ENCODE data around the gene SP110.

SP110 gene

GRCh38 chr2:230184727-230185578 lies 34.8 kb downstream of the SP110 start:
- no peak for TF ChIP-seq CTCF (IDR thresholded peaks at IDR 0.05)
- no peak overlapping the region for H3K4me3 ChIP-seq
- no peak for DNase-seq (ENCODE audit: low spot score)
- H3K27ac ChIP-seq: no peak overlapping the region

GRCh38 chr2:230181195-230181594 lies 38.6 kb downstream of the SP110 start:
- Histone ChIP-seq H3K4me3 (no peak overlapping the region), H3K27ac (no peak overlapping the region)
- DNase-seq (ENCODE audit: low spot score): no peak
- no peak for TF ChIP-seq CTCF (IDR thresholded peaks at IDR 0.05)

- no peak overlapping the region for H3K4me3 ChIP-seq
- no peak for TF ChIP-seq CTCF (IDR thresholded peaks at IDR 0.05)
- no peak for DNase-seq (ENCODE audit: low spot score)
- no peak overlapping the region for H3K27ac ChIP-seq
Measured at GRCh38 chr2:230179907-230180306, 39.9 kb downstream of the SP110 start.

- TF ChIP-seq CTCF (IDR thresholded peaks at IDR 0.05): no peak
- Histone ChIP-seq H3K4me3 (no peak overlapping the region), H3K27ac (no peak overlapping the region)
- no peak for DNase-seq (ENCODE audit: low spot score)
Measured at GRCh38 chr2:230178546-230179485, 41.0 kb downstream of the SP110 start.

- H3K27ac ChIP-seq: no peak overlapping the region
- no peak for TF ChIP-seq CTCF (IDR thresholded peaks at IDR 0.05)
Measured at GRCh38 chr2:230176996-230177395, 42.8 kb downstream of the SP110 start.

GRCh38 chr2:230174466-230174865 lies 45.3 kb downstream of the SP110 start:
- Histone ChIP-seq H3K27ac (no peak overlapping the region), H3K4me3 (no peak overlapping the region)
- TF ChIP-seq CTCF (IDR thresholded peaks at IDR 0.05): no peak
- DNase-seq (ENCODE audit: low spot score): no peak

More at GRCh38 chr2:230176996-230177395, 42.8 kb downstream of the SP110 start:
- DNase-seq (ENCODE audit: low spot score): no peak
- H3K4me3 ChIP-seq: no peak overlapping the region
